HepG2 (cell line): ENCODE results near the gene GPS1. TPM values are rescaled to one million over a fixed set of nuclear protein-coding genes. Genes with fewer than 3 reads are reported as not detected.

ENCODE experiments used
- ATF1 ChIP-seq: IDR thresholded peaks from 2 replicates; pipeline ENCODE4 v1.6.1; 2016; ENCODE audit warnings: mild to moderate bottlenecking, control low read depth
- CC2D1A ChIP-seq: sonication (generic); formaldehyde crosslinking; IDR thresholded peaks from 2 replicates; pipeline ENCODE4 v1.8.1; 2023; ENCODE audit warnings: mild to moderate bottlenecking, missing genetic modification reagents
- CHD2 ChIP-seq: IDR thresholded peaks from 2 replicates; pipeline ENCODE4 v1.6.1; 2011; ENCODE audit warnings: low read depth, low read length, improper control_type of control experiment
- GRHL1 ChIP-seq: sonication (generic); formaldehyde crosslinking; conservative IDR thresholded peaks from 2 replicates; pipeline ENCODE4 v1.8.0; 2022; ENCODE audit warnings: missing genetic modification reagents
- HNF4A ChIP-seq: sonication (generic); formaldehyde crosslinking; IDR thresholded peaks from 2 replicates; pipeline ENCODE4 v1.4.0; 2020; ENCODE audit warnings: missing genetic modification reagents
- LBX2 ChIP-seq: sonication (generic); formaldehyde crosslinking; IDR thresholded peaks from 2 replicates; pipeline ENCODE4 v1.5.0; 2020; ENCODE audit warnings: missing genetic modification reagents, mild to moderate bottlenecking, borderline replicate concordance
- MAZ ChIP-seq, 2 experiments: sonication (generic) in 1 of 2; formaldehyde crosslinking in 1 of 2; IDR thresholded peaks; 2 replicates each; pipeline versions ENCODE4 v1.5.0 to v1.6.1; 2012 to 2020; ENCODE audit warnings: low read depth in 2 of 2, mild to moderate bottlenecking in 2 of 2, borderline replicate concordance in 1 of 2, improper control_type of control experiment in 1 of 2, low read length in 1 of 2, missing genetic modification reagents in 1 of 2, moderate library complexity in 1 of 2
- PHF5A ChIP-seq: IDR thresholded peaks from one replicate; pipeline ENCODE4 v1.6.1; 2018; ENCODE audit warnings: low read depth, missing genetic modification reagents; ENCODE audit not compliant: unreplicated experiment
- PHF8 ChIP-seq: sonication (generic); formaldehyde crosslinking; IDR thresholded peaks from 2 replicates; pipeline ENCODE4 v1.5.0; 2020; ENCODE audit warnings: missing genetic modification reagents
- POLR2G ChIP-seq: fragments of 200-400 bp; formaldehyde crosslinking; IDR thresholded peaks from 2 replicates; pipeline ENCODE4 v1.6.1; 2018; ENCODE audit warnings: mild to moderate bottlenecking, low read depth, low read length, moderate library complexity
- RAD51 ChIP-seq: fragments of 450-650 bp; IDR thresholded peaks from 2 replicates; pipeline ENCODE4 v1.6.1; 2016; ENCODE audit warnings: borderline replicate concordance
- SALL2 ChIP-seq: sonication (generic); formaldehyde crosslinking; IDR thresholded peaks from 2 replicates; pipeline ENCODE4 v1.8.1; 2023; ENCODE audit warnings: mild to moderate bottlenecking, missing genetic modification reagents, inconsistent platforms
- TBX3 ChIP-seq: fragments of 450-650 bp; IDR thresholded peaks from 2 replicates; pipeline ENCODE4 v1.6.1; 2017; ENCODE audit warnings: antibody characterized with exemption, mild to moderate bottlenecking, inconsistent platforms, borderline replicate concordance
- ZMYM2 ChIP-seq: sonication (generic); formaldehyde crosslinking; IDR thresholded peaks from 2 replicates; pipeline ENCODE4 v1.8.0; 2022; ENCODE audit warnings: mild to moderate bottlenecking, missing genetic modification reagents
- ZNF274 ChIP-seq: sonication (generic); formaldehyde crosslinking; IDR thresholded peaks from 2 replicates; pipeline ENCODE4 v1.5.1; 2020; ENCODE audit warnings: mild to moderate bottlenecking, missing genetic modification reagents
- ZNF326 ChIP-seq: sonication (generic); formaldehyde crosslinking; IDR thresholded peaks from 2 replicates; pipeline ENCODE4 v1.4.0; 2020; ENCODE audit warnings: missing genetic modification reagents, borderline replicate concordance
- ZNF34 ChIP-seq: sonication (generic); formaldehyde crosslinking; IDR thresholded peaks from 2 replicates; pipeline ENCODE4 v1.4.0; 2020; ENCODE audit warnings: mild to moderate bottlenecking, missing genetic modification reagents, borderline replicate concordance
- ZNF512B ChIP-seq: sonication (generic); formaldehyde crosslinking; IDR thresholded peaks from 2 replicates; pipeline ENCODE4 v1.5.1; 2020; ENCODE audit warnings: missing genetic modification reagents, mild to moderate bottlenecking, borderline replicate concordance
- ZNF563 ChIP-seq: sonication (generic); formaldehyde crosslinking; IDR thresholded peaks from 2 replicates; pipeline ENCODE4 v1.8.0; 2022; ENCODE audit warnings: mild to moderate bottlenecking, moderate library complexity, missing genetic modification reagents
- ZNF598 ChIP-seq: sonication (generic); formaldehyde crosslinking; IDR thresholded peaks from 2 replicates; pipeline ENCODE4 v1.5.1; 2020; ENCODE audit warnings: mild to moderate bottlenecking, missing genetic modification reagents, borderline replicate concordance
- ZNF614 ChIP-seq: IDR thresholded peaks from 2 replicates; pipeline ENCODE4 v1.6.1; 2018; ENCODE audit warnings: missing biosample characterization, missing genetic modification reagents, inconsistent platforms, borderline replicate concordance
- ZNF770 ChIP-seq: sonication (generic); formaldehyde crosslinking; IDR thresholded peaks from 2 replicates; pipeline ENCODE4 v1.5.0; 2020; ENCODE audit warnings: mild to moderate bottlenecking, missing genetic modification reagents
- polyA plus RNA-seq, 8 experiments: library from polyadenylated mRNA; depleted of rRNA in 3 of 8; stranded (reverse) in 7 of 8; unstranded in 1 of 8; fragments of >200 nt; fragmentation: Illumina TruSeq in 4 of 8; extraction: Trizol in 4 of 8; gene quantifications; 2 replicates each; pipeline versions ENCODE4 v1.2.1 to v1.2.3, GENCODE V29; 2011 to 2016; ENCODE audit warnings: low read depth in 4 of 8, missing spikeins in 1 of 8, mixed read lengths in 1 of 8; ENCODE audit not compliant: insufficient read depth in 1 of 8
- total RNA-seq, 5 experiments: library from RNA; depleted of rRNA; stranded (reverse); fragments of >200 nt; fragmentation: Illumina TruSeq; extraction: Trizol; gene quantifications; 2 replicates each; pipeline ENCODE4 v1.2.3, GENCODE V29; 2016; ENCODE audit warnings: low read depth in 1 of 5

Gene GPS1
- total and polyA plus RNA-seq, 2 of the 13 experiments (the other 11 are each of a cell fraction or from before 2014, with no cell fraction given), result 124 to 128 TPM

- peak; percentile 19; the same call in 1 of the 2 replicates for TF ChIP-seq HNF4A
- peak; percentile 75; the same call in 1 of the 2 replicates for TF ChIP-seq ZMYM2 (CRISPR knock-in tag)
- TF ChIP-seq ZNF274, result no peak; the same call in 1 of the 2 replicates
- no peak for TF ChIP-seq ZNF563 (CRISPR knock-in tag)
- no peak for TF ChIP-seq ZNF34 (CRISPR knock-in tag)
- peak; percentile 57; the same call in 1 of the 2 replicates for TF ChIP-seq ZNF770
- 0 out of 2 replicates have a peak, but pooled peaks have one; percentile 23 for TF ChIP-seq CHD2
- TF ChIP-seq MAZ (IDR thresholded peaks at IDR 0.05; ENCODE audit: borderline replicate concordance, low read depth, low read length), result no peak
- no peak; the same call in 1 of the 2 replicates for TF ChIP-seq MAZ (CRISPR knock-in tag; IDR thresholded peaks at IDR 0.05; ENCODE audit: low read depth)
- peak; percentile 79; the same call in 1 of the 2 replicates for TF ChIP-seq ZNF326 (CRISPR knock-in tag)
- peak; percentile 45; the same call in 1 of the 2 replicates for TF ChIP-seq SALL2 (CRISPR knock-in tag)
- TF ChIP-seq LBX2, result no peak
- TF ChIP-seq ZNF512B, result no peak; the same call in 1 of the 2 replicates
- TF ChIP-seq TBX3, result no peak
- no peak for TF ChIP-seq GRHL1
- peak; percentile 64 for TF ChIP-seq POLR2G
- TF ChIP-seq ATF1 (CRISPR knock-in tag), result no peak
- no peak; the same call in 1 of the 2 replicates for TF ChIP-seq ZNF614 (CRISPR knock-in tag)
- TF ChIP-seq PHF8 (CRISPR knock-in tag), result peak; percentile 54; the same call in 1 of the 2 replicates
- peak; percentile 50; the same call in 1 of the 2 replicates for TF ChIP-seq ZNF598
- no peak for TF ChIP-seq PHF5A (CRISPR knock-in tag)
- TF ChIP-seq CC2D1A, result no peak
- no peak for TF ChIP-seq RAD51
Measured at GRCh38 chr17:82021107-82021899, 30.4 kb upstream of the GPS1 start (continued).
